Trophoblast cell (in vitro differentiated cells and primary cell): ENCODE measurements around the gene CABCOCO1.

Source experiments
- DNase-seq, 2 donors: peaks; one replicate each; pipeline ENCODE4 v3.0.0-alpha.2; 2016
- H2AFZ ChIP-seq: 2 replicates; pipeline ENCODE4 v1.6.1; 2013; ENCODE audit warnings: low read length, moderate library complexity, mild to moderate bottlenecking; ENCODE audit not compliant: insufficient read depth, poor library complexity
- H2AK5ac ChIP-seq: 2 replicates; pipeline ENCODE4 v1.6.1; 2013; ENCODE audit warnings: mild to moderate bottlenecking, low read length
- H2BK120ac ChIP-seq: 2 replicates; pipeline ENCODE4 v1.6.1; 2013; ENCODE audit warnings: low read length, mild to moderate bottlenecking, moderate library complexity; ENCODE audit not compliant: insufficient read depth, poor library complexity
- H2BK12ac ChIP-seq: 2 replicates; pipeline ENCODE4 v1.6.1; 2013; ENCODE audit warnings: mild to moderate bottlenecking, low read length, moderate library complexity
- H2BK5ac ChIP-seq: 2 replicates; pipeline ENCODE4 v1.6.1; 2013; ENCODE audit warnings: low read length, low read depth, moderate library complexity, mild to moderate bottlenecking; ENCODE audit not compliant: poor library complexity
- H3K14ac ChIP-seq: 2 replicates; pipeline ENCODE4 v1.6.1; 2013; ENCODE audit warnings: mild to moderate bottlenecking, low read length
- H3K18ac ChIP-seq: 2 replicates; pipeline ENCODE4 v1.6.1; 2013; ENCODE audit warnings: mild to moderate bottlenecking, low read length
- H3K23ac ChIP-seq: 2 replicates; pipeline ENCODE4 v1.6.1; 2013; ENCODE audit warnings: low read length
- H3K27ac ChIP-seq: 2 replicates; pipeline ENCODE4 v1.5.1; 2013; ENCODE audit warnings: low read depth, mild to moderate bottlenecking, inconsistent platforms, low read length, moderate library complexity
- H3K27me3 ChIP-seq: 2 replicates; pipeline ENCODE4 v1.6.1; 2013; ENCODE audit warnings: inconsistent platforms, mild to moderate bottlenecking, low read length, moderate library complexity; ENCODE audit not compliant: insufficient read depth
- H3K36me3 ChIP-seq, 2 experiments: 1 replicate in 1 of 2; 2 replicates in 1 of 2; pipeline ENCODE4 v1.6.1; 2013; ENCODE audit warnings: low read length in 2 of 2, mild to moderate bottlenecking in 2 of 2, moderate library complexity in 1 of 2; ENCODE audit not compliant: insufficient read depth in 2 of 2, control insufficient read depth in 1 of 2
- H3K4ac ChIP-seq: 2 replicates; pipeline ENCODE4 v1.6.1; 2013; ENCODE audit warnings: low read depth, mild to moderate bottlenecking, low read length, moderate library complexity
- H3K4me1 ChIP-seq, 2 experiments: 1 replicate in 1 of 2; 2 replicates in 1 of 2; pipeline ENCODE4 v1.6.1; 2013; ENCODE audit warnings: low read length in 2 of 2, mild to moderate bottlenecking in 2 of 2, moderate library complexity in 1 of 2; ENCODE audit not compliant: insufficient read depth in 2 of 2, control insufficient read depth in 1 of 2
- H3K4me2 ChIP-seq: 2 replicates; pipeline ENCODE4 v1.6.1; 2013; ENCODE audit warnings: inconsistent platforms, mild to moderate bottlenecking, low read length, moderate library complexity
- H3K4me3 ChIP-seq: 2 replicates; pipeline ENCODE4 v1.5.1; 2013; ENCODE audit warnings: mild to moderate bottlenecking, low read depth, low read length, inconsistent platforms
- H3K79me1 ChIP-seq: one replicate; pipeline ENCODE4 v1.6.1; 2013; ENCODE audit warnings: low read length
- H3K79me2 ChIP-seq: 2 replicates; pipeline ENCODE4 v1.6.1; 2013; ENCODE audit warnings: low read length, mild to moderate bottlenecking; ENCODE audit not compliant: control insufficient read depth, insufficient read depth, poor library complexity
- H3K9ac ChIP-seq: 2 replicates; pipeline ENCODE4 v1.6.1; 2013; ENCODE audit warnings: mild to moderate bottlenecking, low read length
- H3K9me3 ChIP-seq: 2 replicates; pipeline ENCODE4 v1.6.1; 2013; ENCODE audit warnings: low read depth, mild to moderate bottlenecking, control low read depth, inconsistent platforms, low read length; ENCODE audit not compliant: insufficient read depth
- H4K12ac ChIP-seq: 2 replicates; pipeline ENCODE4 v1.6.1; 2013; ENCODE audit warnings: low read depth, mild to moderate bottlenecking, low read length, moderate library complexity
- H4K8ac ChIP-seq: 2 replicates; pipeline ENCODE4 v1.6.1; 2013; ENCODE audit warnings: low read depth, mild to moderate bottlenecking, low read length, moderate library complexity
- H4K91ac ChIP-seq: one replicate; pipeline ENCODE4 v1.6.1; 2013; ENCODE audit warnings: low read depth, mild to moderate bottlenecking, low read length, moderate library complexity
- whole genome bisulfite sequencing: extraction: QIAGEN DNeasy Blood & Tissue Kit; methylation state at CpG from one replicate; pipeline ENCODE4 v1.1.7; 2013; ENCODE audit warnings: missing lambda C conversion rate; ENCODE audit not compliant: insufficient read length, insufficient coverage; ENCODE audit errors: extremely low coverage; 5-methylcytosine and 5-hydroxymethylcytosine counted together

CABCOCO1 gene

DNA sequence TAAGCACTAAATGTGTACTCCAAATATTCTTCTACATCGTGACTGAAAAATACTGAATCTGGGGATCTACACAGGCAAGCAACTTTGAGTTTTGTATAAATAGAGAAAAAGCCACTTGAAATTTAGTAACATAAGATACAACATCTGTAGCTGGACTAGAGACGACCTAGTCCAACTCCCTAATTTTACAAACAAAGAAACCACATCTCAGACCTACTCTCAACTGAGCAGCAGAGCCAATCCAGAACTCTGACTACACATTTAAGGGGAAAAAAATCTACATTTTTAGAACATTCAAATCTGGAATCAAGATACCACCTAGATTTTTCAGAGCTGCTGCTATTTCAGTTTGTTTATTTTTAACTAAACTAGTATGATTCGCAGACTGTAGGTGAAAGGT, 88.9 kb downstream of the CABCOCO1 start:
- Histone ChIP-seq H3K18ac (no peak overlapping the region), H2BK5ac (no peak overlapping the region), H2AK5ac (no peak overlapping the region), H3K4me3 (no peak overlapping the region), H2AFZ (no peak overlapping the region), H3K23ac (no peak overlapping the region), H4K91ac (no peak overlapping the region), H3K9me3 (no peaks in the 10 kb centered on the region), H2BK120ac (no peak overlapping the region), H3K9ac (no peak overlapping the region), H3K27ac (no peak overlapping the region), H2BK12ac (no peak overlapping the region), H3K4ac (no peak overlapping the region), H3K79me1 (no peaks in the 10 kb centered on the region), H3K27me3 (no peaks in the 10 kb centered on the region), H3K4me1 (no peaks in the 10 kb centered on the region), H4K12ac (no peak overlapping the region), H4K8ac (no peak overlapping the region), H3K14ac (no peak overlapping the region), H3K4me2 (no peak overlapping the region), H3K79me2 (no peaks in the 10 kb centered on the region), H3K36me3 (no peaks in the 10 kb centered on the region)
- no peak for DNase-seq
- no CpG with 5 or more reads among the region's 3 CpGs for WGBS

GRCh38 chr10:61752111-61753011, 89.6 kb downstream of the CABCOCO1 start:
- no peaks in the 10 kb centered on the region for H3K36me3 ChIP-seq
- H2BK5ac ChIP-seq: no peak overlapping the region
- H2BK12ac ChIP-seq: no peak overlapping the region
- WGBS: no CpG with 5 or more reads among the region's 6 CpGs
- no peak overlapping the region for H3K4me3 ChIP-seq
- no peak overlapping the region for H4K8ac ChIP-seq
- H3K79me1 ChIP-seq: no peaks in the 10 kb centered on the region
- no peak overlapping the region for H4K91ac ChIP-seq
- H3K18ac ChIP-seq: no peak overlapping the region
- H3K9me3 ChIP-seq: no peaks in the 10 kb centered on the region
- H3K14ac ChIP-seq: no peak overlapping the region
- no peak overlapping the region for H4K12ac ChIP-seq
- H2AFZ ChIP-seq: no peak overlapping the region
- no peak overlapping the region for H3K4ac ChIP-seq
- H3K4me2 ChIP-seq: no peak overlapping the region
- DNase-seq: no peak
- no peak overlapping the region for H3K23ac ChIP-seq
- no peaks in the 10 kb centered on the region for H3K27me3 ChIP-seq
- H2BK120ac ChIP-seq: no peak overlapping the region
- no peak overlapping the region for H3K9ac ChIP-seq
- H3K4me1 ChIP-seq: no peaks in the 10 kb centered on the region
- no peak overlapping the region for H3K27ac ChIP-seq
- H3K79me2 ChIP-seq: no peaks in the 10 kb centered on the region
- no peak overlapping the region for H2AK5ac ChIP-seq

- Histone ChIP-seq H3K79me1 (no peaks in the 10 kb centered on the region), H3K4me3 (no peak overlapping the region), H3K9ac (no peak overlapping the region), H3K4me2 (no peak overlapping the region), H3K79me2 (no peaks in the 10 kb centered on the region), H4K91ac (no peak overlapping the region), H3K27ac (no peak overlapping the region), H2BK12ac (no peak overlapping the region), H3K18ac (no peak overlapping the region), H4K12ac (no peak overlapping the region), H2BK120ac (no peak overlapping the region), H3K9me3 (no peaks in the 10 kb centered on the region), H3K4ac (no peak overlapping the region), H2BK5ac (no peak overlapping the region), H3K14ac (no peak overlapping the region), H3K36me3 (no peaks in the 10 kb centered on the region), H2AK5ac (no peak overlapping the region), H3K27me3 (no peaks in the 10 kb centered on the region), H3K23ac (no peak overlapping the region), H4K8ac (no peak overlapping the region), H3K4me1 (no peaks in the 10 kb centered on the region), H2AFZ (no peak overlapping the region)
- WGBS: no CpG with 5 or more reads among the region's 3 CpGs
- DNase-seq: no peak
Measured at GRCh38 chr10:61753453-61753852, 90.7 kb downstream of the CABCOCO1 start.

DNA sequence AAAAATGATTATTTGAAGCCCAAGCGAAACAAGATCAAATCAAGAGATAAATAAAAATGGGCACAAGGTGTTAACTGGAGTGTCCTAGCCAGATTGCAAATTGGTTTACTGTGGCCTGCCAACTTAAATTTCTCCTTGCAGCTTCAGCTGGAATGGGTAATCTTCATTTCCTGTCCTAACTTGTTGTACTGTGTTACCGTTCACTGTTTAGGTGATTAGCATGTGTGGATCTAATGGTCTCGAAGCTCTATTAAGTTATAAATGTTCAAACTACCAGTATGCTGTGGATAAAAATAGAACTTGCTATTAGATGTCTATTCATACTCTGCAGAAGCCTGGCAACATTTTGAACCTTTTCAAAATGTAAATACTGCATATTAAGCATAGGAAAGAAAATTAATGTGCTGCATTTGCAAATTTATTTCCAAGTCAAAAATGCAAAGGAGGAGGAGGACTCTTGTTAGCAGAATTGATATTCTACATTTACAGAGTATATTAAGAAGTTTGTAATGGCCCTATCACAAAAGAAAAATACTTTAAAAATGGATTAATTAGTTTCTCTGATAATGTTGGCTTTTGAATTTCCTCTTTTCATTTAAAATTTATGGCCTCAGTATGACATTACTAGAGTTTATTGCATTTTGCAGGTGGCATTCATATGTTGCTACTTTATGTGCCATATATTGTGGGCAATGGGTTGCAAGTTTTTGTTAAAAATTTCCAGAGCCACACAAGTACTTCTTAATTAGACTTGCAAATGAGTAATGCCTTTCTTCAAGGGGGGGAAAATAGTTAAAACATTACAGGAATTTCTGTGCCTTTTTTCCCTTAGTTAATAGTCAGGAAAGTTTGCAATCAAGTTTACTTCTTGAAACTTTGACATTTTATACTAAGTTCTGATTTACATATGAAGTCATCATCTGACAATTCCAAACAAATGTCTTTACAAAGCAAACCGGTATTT, 92.1 kb downstream of the CABCOCO1 start:
- Histone ChIP-seq H3K36me3 (no peaks in the 10 kb centered on the region), H3K27me3 (no peaks in the 10 kb centered on the region), H2BK12ac (no peak overlapping the region), H3K27ac (no peak overlapping the region), H4K12ac (no peak overlapping the region), H3K4ac (no peak overlapping the region), H3K79me1 (no peaks in the 10 kb centered on the region), H3K79me2 (no peaks in the 10 kb centered on the region), H3K4me1 (no peaks in the 10 kb centered on the region), H2BK5ac (no peak overlapping the region), H2AFZ (no peak overlapping the region), H2BK120ac (no peak overlapping the region), H4K91ac (no peak overlapping the region), H3K14ac (no peak overlapping the region), H4K8ac (no peak overlapping the region), H3K23ac (no peak overlapping the region), H3K18ac (no peak overlapping the region), H3K9ac (no peak overlapping the region), H3K4me2 (no peak overlapping the region), H2AK5ac (no peak overlapping the region), H3K4me3 (no peak overlapping the region), H3K9me3 (no peaks in the 10 kb centered on the region)
- WGBS: no CpG with 5 or more reads among the region's 4 CpGs
- DNase-seq: no peak
